Measurements from ENCODE around the gene DDX3X. TPM values are rescaled to one million over a fixed set of nuclear protein-coding genes. Genes with fewer than 3 reads are reported as not detected.
A peak's percentile ranks its signal among the peaks of the same experiment; 100 is the strongest.
"Not testable (repeated sequence)": the region's sequence is repeated elsewhere in the genome, so short reads cannot be mapped to it uniquely, and the experiment has no call there.

DDX3X gene
- total and polyA plus RNA-seq, 12 donors, result 59.4 to 391 (median 202) TPM

DNA sequence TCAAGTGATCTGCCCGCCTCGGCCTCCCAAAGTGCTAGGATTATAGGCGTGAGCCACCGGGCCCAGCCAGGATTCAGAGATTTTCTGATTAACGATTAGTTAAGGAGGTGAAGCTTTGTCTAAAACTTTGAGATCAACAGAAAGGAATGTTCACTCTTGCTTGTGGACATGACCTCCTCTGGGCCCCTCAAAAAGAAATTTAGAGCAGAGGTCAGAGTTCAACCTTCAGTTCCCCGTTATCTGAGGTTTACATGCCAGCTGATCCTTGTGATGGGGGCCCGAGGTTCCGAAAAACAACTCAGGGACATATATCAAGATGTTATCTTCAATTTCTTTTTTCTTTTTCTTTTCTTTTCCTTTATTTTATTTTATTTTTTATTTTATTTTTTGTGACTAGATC, 54.6 kb downstream of the DDX3X start:
- Histone ChIP-seq H3K4me1 (replicated peaks in 1 of 2) (no peaks in the 10 kb centered on the region), H3K27me3 (no peaks in the 10 kb centered on the region), H3K36me3 (replicated peaks in 1 of 2) (no peaks in the 10 kb centered on the region), H3K27ac (no peak overlapping the region), H3K4me3 (no peak overlapping the region), H3K9me3 (replicated peaks in 1 of 3) (no peaks in the 10 kb centered on the region)
- 74 to 83% (median 75%) methylated on average over 8 of the region's 8 CpGs for WGBS, 4 donors
- TF ChIP-seq POLR2A (IDR thresholded peaks at IDR 0.05), result no peak
- DNase-seq, result no peak
- intact Hi-C loops (cut with DNase I), result no loop called here

DNA sequence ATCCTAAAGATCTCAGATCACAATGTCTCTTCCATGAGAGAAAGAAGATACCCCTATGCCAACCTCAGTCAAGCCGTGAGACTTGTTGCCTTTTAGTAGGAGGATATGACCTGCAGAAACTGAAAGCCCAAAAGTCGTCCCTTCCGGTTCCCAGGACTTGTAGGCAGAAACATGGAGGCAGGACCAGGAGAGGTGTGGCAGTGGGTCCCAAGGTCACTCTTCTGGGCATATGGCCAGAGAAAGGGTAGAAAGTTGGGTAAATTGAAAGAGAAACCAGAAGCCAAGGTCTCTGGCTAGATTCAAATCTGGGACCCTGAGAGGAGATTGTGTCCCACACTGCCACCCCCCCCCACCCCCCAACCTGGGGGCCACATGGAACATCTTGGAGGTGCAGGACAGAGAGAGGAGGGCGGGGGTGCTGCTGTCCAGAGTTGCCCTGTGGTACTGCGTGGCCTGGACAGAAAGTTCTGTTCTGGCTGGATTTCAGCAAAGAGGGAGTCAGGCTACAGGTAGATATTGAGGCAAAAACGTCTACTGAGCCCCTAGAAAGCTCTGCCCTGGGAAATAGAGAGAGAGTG, 55.4 kb downstream of the DDX3X start:
- DNase-seq, result peak; percentile 27 to 78 (median 65)
- no peak overlapping the region for H3K27ac ChIP-seq
- H3K4me1 ChIP-seq (replicated peaks in 1 of 2), result no peaks in the 10 kb centered on the region
- 56 to 68% (median 60%) methylated on average over 5 to 6 of the region's 6 CpGs for WGBS, 4 donors
- intact Hi-C loops (cut with DNase I), result no loop called here
- H3K27me3 ChIP-seq, result no peaks in the 10 kb centered on the region
- no peak for TF ChIP-seq POLR2A (IDR thresholded peaks at IDR 0.05)
- TF ChIP-seq, protein P1, sequence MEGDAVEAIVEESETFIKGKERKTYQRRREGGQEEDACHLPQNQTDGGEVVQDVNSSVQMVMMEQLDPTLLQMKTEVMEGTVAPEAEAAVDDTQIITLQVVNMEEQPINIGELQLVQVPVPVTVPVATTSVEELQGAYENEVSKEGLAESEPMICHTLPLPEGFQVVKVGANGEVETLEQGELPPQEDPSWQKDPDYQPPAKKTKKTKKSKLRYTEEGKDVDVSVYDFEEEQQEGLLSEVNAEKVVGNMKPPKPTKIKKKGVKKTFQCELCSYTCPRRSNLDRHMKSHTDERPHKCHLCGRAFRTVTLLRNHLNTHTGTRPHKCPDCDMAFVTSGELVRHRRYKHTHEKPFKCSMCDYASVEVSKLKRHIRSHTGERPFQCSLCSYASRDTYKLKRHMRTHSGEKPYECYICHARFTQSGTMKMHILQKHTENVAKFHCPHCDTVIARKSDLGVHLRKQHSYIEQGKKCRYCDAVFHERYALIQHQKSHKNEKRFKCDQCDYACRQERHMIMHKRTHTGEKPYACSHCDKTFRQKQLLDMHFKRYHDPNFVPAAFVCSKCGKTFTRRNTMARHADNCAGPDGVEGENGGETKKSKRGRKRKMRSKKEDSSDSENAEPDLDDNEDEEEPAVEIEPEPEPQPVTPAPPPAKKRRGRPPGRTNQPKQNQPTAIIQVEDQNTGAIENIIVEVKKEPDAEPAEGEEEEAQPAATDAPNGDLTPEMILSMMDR (IDR thresholded peaks at IDR 0.05), result no peak
- peak overlapping the region in 1 of 4 donors; percentile 32 for H3K4me3 ChIP-seq
- no peaks in the 10 kb centered on the region for H3K9me3 ChIP-seq (replicated peaks in 1 of 3)
- no peaks in the 10 kb centered on the region for H3K36me3 ChIP-seq (replicated peaks in 1 of 2)

DNA sequence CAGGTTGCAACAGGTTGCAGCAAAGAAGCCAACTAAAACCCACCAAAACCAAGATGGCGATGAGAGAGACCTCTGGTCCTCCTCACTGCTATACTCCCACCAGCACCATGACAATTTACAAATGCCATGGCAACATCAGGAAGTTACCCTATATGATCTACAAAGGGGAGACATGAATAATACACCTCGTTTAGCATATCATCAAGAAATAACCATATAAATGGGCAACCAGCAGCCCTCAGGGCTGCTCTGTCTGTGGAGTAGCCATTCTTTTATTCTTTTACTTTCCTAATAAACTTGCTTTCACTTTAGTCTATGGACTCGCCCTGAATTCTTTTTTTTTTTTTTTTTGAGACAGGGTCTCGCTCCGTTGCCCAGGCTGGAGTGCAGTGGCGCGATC, 56.6 kb downstream of the DDX3X start:
- H3K27me3 ChIP-seq; H3K27ac ChIP-seq; H3K4me3 ChIP-seq; H3K4me1 ChIP-seq (replicated peaks in 1 of 2); H3K9me3 ChIP-seq (replicated peaks in 1 of 3); DNase-seq; H3K36me3 ChIP-seq (replicated peaks in 1 of 2); intact Hi-C loops (cut with DNase I): not testable (repeated sequence)
- 69 to 90% (median 89%) methylated on average over 3 to 7 of the region's 7 CpGs for WGBS, 4 donors

DNA sequence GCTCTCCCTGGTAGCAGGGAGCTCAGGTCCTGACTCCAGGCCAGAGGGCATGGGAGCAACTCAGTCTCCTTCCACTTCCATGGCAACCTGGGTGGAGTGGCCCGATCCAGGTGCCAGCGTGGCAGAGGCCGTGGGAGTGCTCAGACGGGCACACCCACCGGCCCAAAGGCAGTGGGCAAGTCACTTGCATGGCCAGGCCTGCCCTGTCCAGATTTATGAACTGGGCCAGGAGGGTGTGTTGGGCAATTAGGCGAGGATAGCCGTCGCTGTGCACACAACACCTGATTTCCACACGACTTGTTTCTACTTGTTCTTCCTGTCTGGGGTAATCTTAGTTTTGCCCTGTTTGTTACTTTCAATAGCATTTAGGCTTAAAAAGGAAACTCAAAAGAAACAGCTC, 57.6 kb downstream of the DDX3X start:
- H3K27me3 ChIP-seq, result no peaks in the 10 kb centered on the region
- intact Hi-C loops (cut with DNase I), result no loop called here
- H3K4me1 ChIP-seq (replicated peaks in 1 of 2), result no peaks in the 10 kb centered on the region
- no peaks in the 10 kb centered on the region for H3K36me3 ChIP-seq (replicated peaks in 1 of 2)
- DNase-seq, result no peak
- no peak overlapping the region for H3K4me3 ChIP-seq
- WGBS, 4 donors, result 77 to 100% (median 88%) methylated on average over 1 to 9 of the region's 9 CpGs
- TF ChIP-seq, protein P1 (IDR thresholded peaks at IDR 0.05), result no peak
- no peak for TF ChIP-seq POLR2A (IDR thresholded peaks at IDR 0.05)
- no peaks in the 10 kb centered on the region for H3K9me3 ChIP-seq (replicated peaks in 1 of 3)
- no peak overlapping the region for H3K27ac ChIP-seq

DNA sequence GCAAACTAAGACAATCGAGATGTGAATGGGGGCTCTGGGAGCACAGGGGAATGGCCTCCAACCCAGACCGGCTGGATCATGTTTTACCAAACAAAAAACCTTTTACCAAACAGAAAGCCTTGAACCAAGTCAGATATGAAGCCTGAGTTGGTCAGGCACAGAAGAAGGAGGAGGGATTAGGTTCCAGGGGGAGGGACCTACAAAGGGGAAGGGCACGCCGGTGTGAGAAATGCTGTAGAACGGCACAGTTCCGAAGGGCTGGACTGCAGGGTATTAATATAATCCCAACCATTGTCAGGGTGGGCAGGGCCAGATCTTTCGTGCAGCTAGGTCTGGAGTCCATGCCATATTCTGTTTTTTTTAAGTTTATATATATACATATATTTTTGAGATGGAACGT, 60.3 kb downstream of the DDX3X start:
- H3K4me1 ChIP-seq (replicated peaks in 1 of 2), result no peaks in the 10 kb centered on the region
- no peak overlapping the region for H3K27ac ChIP-seq
- intact Hi-C loops (cut with DNase I), result no loop called here
- H3K27me3 ChIP-seq, result no peaks in the 10 kb centered on the region
- no peaks in the 10 kb centered on the region for H3K36me3 ChIP-seq (replicated peaks in 1 of 2)
- DNase-seq, result no peak
- H3K4me3 ChIP-seq, result no peak overlapping the region
- TF ChIP-seq, protein P1 (IDR thresholded peaks at IDR 0.05), result no peak
- TF ChIP-seq POLR2A (IDR thresholded peaks at IDR 0.05), result no peak
- 61 to 77% (median 66%) methylated on average over 7 to 8 of the region's 8 CpGs for WGBS, 4 donors
- H3K9me3 ChIP-seq (replicated peaks in 1 of 3), result no peaks in the 10 kb centered on the region
